GM13977 (cell line): Measurements from ENCODE around the gene WDR7.

Experiments used
- DNase-seq: peaks from one replicate; pipeline ENCODE4 v3.0.0; 2012; ENCODE audit warnings: low spot score
- in situ Hi-C: fragments of 300-500 bp; cut with MboI; formaldehyde crosslinking; loops from one replicate; pipeline ENCODE4 v1.12.0; 2022; ENCODE audit warnings: low sequenced_read_pairs, low pct_unique_long_range_greater_than_20kb, mixed read lengths, inconsistent platforms; ENCODE audit not compliant: unreplicated experiment
- TF ChIP-seq, protein P1 (sequence below): IDR thresholded peaks from 2 replicates; pipeline ENCODE4 v1.5.1; 2012; ENCODE audit warnings: mild to moderate bottlenecking, control low read depth; ENCODE audit not compliant: insufficient read depth; ENCODE audit errors: extremely low read depth, missing control alignments

WDR7 gene

DNA sequence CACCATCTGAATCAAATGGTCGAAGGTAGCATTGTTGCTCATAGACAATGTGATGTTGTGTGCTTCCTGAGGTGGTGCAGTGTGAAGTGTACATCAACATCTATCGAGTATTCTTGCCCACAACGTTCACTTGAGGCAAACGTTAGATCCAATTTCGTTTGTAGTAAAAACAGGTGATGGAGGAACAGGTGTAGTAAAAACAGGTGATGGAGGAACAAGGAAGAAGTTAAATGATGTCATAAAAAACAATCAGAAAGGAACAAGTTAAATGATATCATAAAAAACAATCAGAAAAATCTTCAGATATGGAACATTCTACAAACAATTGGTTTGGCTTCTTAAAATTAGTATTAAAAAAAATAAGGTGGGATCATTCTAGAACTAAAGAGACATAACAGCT lies 11.3 kb downstream of the WDR7 start:
- no peak for DNase-seq
- TF ChIP-seq, protein P1, sequence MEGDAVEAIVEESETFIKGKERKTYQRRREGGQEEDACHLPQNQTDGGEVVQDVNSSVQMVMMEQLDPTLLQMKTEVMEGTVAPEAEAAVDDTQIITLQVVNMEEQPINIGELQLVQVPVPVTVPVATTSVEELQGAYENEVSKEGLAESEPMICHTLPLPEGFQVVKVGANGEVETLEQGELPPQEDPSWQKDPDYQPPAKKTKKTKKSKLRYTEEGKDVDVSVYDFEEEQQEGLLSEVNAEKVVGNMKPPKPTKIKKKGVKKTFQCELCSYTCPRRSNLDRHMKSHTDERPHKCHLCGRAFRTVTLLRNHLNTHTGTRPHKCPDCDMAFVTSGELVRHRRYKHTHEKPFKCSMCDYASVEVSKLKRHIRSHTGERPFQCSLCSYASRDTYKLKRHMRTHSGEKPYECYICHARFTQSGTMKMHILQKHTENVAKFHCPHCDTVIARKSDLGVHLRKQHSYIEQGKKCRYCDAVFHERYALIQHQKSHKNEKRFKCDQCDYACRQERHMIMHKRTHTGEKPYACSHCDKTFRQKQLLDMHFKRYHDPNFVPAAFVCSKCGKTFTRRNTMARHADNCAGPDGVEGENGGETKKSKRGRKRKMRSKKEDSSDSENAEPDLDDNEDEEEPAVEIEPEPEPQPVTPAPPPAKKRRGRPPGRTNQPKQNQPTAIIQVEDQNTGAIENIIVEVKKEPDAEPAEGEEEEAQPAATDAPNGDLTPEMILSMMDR, result no peak
- in situ Hi-C loops, result no loop called here

DNA sequence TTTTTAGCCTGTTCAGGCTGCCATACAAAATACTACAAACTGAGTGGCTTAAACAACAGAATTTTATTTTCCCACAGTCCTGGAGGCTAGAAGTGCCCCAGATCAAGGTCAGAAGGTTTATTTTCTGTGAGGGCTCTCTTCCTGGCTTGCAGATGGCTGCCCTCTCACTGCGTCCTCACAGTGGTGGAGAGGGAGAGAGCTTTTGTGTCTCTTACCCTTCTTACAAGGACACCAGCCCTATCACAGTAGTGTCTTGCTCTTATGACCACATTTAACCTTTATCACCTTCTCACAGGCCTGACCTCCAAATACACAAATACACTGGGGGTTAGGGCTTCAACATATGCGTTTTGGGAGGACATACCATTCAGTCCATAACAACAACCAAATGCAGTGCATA lies 11.7 kb downstream of the WDR7 start:
- in situ Hi-C loops, result no loop called here
- TF ChIP-seq, protein P1, result no peak
- no peak for DNase-seq

DNA sequence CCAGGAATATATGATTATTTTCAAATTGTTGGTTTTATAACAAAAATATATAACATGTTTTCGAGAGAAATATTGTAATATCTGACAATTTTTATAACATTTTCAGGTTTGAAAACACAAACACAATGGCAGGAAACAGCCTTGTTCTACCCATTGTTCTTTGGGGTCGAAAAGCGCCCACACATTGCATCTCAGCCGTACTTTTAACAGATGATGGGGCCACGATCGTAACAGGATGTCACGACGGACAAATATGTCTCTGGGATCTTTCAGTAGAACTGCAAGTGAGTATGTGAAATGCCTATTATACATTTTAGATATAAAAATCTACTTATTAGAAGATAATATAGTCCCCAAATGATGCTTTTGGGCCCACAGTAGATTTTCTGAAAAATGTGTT lies 21.2 kb downstream of the WDR7 start:
- DNase-seq, result no peak
- TF ChIP-seq, protein P1, result no peak
- in situ Hi-C loops, result no loop called here

DNA sequence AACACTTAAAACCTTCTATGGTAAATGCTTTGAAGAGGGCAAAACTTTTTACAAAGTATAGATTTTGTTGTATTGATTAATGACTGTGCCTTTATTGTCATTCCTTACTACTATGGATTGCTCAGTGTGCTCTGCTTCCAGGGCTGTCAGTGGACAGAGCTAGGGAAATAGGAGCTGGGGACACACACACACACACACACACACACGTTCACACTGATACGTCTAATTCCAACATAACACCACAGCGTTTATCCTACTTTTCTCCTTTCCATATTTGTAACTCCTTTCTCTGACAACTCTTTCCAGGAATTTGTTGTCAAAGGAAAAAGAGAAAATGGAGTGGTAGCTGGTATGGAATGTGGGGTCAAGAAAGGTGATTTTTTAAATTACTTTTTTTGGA lies 21.8 kb downstream of the WDR7 start:
- TF ChIP-seq, protein P1, result no peak
- no peak for DNase-seq
- in situ Hi-C loops, result no loop called here

DNA sequence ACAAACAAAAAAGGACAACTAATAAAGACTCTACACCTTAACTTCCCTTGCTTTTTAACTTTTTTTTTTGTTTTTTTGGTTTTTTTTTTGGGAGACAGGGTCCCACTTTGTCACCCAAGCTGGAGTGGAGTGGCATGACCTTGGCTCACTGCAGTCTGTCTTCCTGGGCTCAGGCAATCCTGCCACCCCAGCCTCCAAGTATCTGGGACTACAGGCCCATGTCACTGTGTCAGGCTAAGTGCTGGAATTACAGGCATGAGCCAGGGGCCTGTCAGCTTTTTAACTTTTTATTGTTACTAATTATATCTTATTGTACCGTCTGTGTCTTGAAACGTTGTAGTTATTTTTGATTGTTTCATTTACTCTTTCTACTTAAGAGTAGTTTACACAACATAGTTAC lies 25.5 kb downstream of the WDR7 start:
- DNase-seq, result no peak
- in situ Hi-C loops, result no loop called here
- TF ChIP-seq, protein P1, result no peak

DNA sequence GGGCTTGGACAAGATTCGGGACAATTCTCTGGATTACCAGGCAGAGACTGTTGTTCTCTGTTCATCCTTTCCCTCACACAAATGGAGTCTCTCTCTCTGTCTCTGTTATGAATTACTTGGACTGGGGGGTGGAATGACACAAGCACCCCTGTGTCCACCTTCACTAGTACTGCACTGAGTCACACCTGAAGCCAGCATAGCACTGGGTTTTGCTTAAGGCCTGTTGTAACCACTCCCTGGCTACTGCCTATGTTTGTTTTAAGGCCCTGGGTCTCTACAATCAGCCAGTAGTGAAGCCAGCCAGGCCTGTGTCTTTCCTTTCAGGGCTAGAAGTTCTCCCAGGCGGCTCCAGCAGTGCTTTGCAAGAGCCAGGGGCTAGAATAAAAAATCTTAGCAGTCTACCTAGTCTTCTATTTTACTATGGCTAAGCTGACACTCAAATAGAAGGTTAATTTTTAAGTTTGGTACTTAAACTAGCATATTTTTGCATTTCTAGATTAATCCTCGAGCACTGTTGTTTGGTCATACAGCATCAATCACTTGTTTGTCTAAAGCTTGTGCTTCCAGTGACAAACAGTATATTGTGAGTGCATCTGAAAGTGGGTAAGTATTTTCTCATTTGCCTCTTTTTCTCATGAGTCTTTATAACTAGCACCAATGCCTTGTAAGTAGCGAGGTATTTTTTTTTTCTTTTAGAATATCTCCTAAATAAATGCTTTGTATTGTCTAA lies 27.8 kb downstream of the WDR7 start:
- in situ Hi-C loops, result no loop called here
- TF ChIP-seq, protein P1, result no peak
- DNase-seq, result no peak
